GM21529 (cell line): ENCODE results near the gene ITGA11.

Experiments used
- ATAC-seq: cut with Tn5 transposase; IDR thresholded peaks from one replicate; pipeline ENCODE4 v1.9.1; 2021; ENCODE audit not compliant: unreplicated experiment

ITGA11 gene

DNA sequence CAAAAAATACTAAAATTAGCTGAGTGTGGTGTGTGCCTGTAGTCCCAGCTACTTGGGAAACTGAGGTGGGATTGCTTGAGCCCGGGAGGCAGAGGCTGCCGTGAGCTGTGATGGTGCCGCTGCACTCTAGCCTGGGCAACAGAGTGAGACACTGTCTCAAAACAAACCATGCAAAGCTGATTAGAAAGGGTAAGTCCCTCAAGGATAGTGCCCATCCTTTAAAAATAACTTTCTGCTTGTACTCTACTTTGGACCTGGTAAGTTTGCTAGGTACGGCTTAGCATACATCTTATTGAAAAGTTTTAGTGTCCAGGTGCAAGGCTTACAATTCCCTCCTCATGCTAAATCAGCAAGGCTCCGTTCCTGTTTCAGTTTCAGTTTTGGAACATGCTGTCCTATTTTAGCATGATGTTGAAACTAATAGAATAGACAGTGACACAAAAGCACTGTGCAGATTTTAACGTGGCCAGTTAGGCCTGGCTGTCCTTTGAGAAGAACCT lies 133.0 kb downstream of the ITGA11 start:
- ATAC-seq, result peak; percentile 91

DNA sequence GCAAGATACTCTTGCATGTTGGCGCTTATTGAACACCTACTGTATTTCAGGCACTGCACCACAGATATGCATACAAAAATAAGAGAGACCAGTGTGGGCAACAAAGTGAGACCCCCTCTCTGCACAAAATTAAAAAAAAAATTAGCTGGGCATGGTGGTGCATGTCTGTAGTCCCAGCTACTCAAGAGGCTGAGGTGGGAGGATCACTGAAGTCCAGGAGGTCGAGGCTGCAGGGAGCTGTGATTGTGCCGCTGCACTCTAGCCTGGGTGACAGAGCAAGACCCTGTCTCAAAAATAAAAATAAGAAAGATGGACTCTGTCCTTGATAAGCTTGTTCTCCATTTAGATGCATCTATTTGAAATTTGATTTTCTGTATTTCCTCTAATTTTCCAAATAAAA lies 133.6 kb downstream of the ITGA11 start:
- no peak for ATAC-seq

- ATAC-seq, result no peak
Observed at GRCh38 chr15:68295014-68295805, 136.8 kb downstream of the ITGA11 start.

- ATAC-seq, result no peak
Observed at GRCh38 chr15:68292967-68293366, 139.0 kb downstream of the ITGA11 start.

DNA sequence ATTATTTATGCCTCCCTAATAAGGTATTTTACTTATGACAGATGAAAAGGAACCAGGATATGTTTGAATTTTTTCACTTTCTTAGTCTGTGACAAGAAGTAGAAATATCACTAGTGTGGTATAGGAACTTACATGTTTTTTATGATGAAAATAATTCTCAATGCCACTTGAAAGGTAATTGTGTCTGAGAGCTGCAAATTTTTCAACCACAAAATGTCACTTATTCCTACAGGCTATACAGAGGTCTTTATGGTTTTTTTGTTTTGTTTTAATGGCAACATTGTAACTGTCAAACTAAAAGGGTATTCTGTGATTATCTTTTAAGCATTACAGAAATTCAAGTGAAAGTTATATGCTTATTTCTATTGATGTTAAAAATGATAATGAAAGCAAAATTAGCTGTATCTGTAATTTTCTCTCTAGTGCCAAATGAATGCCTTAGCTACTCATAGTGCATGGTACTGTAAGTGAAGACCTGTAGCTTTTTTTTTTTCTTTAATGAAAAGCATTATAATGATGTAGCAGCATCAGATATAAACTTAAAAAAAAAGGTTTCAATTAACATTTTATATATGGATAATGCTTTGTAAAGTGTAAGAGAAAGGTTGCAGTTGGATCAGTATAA lies 139.7 kb downstream of the ITGA11 start:
- no peak for ATAC-seq

DNA sequence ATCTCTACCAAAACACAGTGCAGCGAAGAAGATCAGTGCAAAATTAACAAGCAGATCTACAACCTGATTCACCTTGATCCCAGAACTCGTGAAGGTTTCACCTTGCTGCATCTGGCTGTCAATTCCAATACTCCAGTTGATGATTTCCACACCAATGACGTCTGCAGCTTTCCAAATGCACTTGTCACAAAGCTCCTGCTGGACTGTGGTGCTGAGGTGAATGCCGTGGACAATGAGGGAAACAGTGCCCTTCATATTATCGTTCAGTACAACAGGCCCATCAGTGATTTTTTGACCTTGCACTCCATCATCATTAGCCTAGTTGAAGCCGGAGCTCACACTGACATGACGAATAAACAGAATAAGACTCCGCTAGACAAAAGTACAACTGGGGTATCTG lies 141.2 kb downstream of the ITGA11 start:
- ATAC-seq, result no peak

GRCh38 chr15:68289621-68290352 lies 142.2 kb downstream of the ITGA11 start:
- no peak for ATAC-seq

DNA sequence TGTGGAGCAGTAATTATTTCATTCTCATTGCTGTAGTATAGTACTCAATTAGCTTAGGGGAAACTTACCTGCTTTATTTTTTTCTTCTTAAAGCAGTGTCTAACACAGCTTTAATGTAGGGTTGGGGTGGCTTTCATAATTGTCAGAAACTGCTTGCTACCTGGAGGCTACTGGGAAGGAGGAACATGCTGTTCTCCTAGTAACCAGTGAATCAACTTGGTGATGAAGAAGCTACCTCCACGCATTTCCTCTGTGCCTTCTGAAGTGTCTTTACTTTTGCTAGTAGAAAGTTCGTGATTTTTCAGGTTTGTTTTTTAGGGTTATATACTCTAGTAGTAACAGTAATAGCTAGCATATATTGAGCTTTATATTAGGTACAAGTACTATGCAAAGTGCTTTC lies 142.9 kb downstream of the ITGA11 start:
- ATAC-seq, result no peak

DNA sequence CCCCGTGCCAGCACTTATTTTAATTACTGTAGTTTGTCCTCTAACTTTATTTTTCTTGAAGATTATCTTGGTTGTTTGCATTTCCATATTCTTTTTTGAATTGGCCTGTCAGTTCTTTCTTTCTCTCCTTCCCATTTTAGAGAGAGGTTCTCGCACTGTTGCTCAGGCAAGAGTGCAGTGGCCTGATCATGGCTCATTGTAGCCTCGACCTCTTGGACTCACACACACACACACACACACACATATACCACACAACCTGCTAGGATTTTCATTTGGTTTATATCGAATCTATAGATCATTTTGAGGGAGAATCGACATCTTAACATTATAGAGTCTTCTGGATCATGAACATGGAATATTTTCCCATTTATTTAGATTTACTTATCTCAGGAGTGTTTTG lies 145.7 kb downstream of the ITGA11 start:
- ATAC-seq, result no peak

DNA sequence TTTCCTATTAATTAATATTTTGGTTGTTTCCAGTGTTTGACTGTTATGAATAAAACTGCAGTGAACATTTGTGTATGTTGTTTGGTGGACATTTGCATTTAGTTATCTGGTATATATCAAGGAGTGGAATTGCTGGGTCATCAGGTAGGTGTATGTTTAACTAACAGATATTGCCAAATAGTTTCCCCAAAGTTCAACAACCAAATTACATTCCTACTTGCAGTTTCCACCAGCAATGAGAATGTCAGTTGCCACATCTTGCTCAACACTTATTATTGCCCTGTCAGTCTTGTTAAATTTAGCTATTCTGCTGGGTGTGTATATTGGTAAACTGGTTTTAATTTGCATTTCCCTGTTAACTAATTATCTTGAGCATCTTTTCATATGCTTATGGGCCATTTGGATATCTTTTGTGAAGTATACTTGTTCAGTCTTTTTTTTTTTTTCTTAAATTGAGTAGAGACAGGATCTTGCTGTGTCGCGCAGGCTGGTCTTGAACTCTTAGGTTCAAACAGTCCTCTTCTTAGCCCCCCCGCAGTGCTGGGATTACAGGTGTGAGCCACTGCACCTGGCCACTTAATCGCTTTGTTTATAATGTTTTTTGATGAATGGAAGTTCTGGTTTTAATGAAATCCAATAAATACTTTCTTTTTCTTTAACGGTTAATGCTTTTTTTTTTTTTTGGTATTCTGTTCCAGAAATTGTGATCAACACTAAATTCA lies 146.5 kb downstream of the ITGA11 start:
- no peak for ATAC-seq

- no peak for ATAC-seq
Observed at GRCh38 chr15:68284616-68285258, 147.2 kb downstream of the ITGA11 start.

DNA sequence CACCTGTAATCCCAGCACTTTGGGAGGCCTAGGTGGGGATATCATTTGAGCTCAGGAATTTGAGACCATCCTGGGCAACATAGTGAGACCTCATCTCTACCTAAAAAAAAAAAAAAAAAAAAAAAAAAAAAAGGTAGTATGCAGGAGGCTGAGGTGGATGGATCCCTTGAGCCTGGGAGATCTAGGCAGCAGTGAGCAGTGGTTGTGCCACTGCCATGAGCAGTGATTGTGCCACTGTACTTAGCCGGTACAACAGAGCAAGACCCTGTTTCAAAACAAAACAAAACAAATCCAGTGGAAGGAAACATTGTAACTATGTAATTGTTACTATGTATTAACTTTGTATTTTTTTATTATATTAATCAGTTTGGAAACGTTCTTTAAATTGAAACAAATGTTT lies 148.6 kb downstream of the ITGA11 start:
- ATAC-seq, result no peak

GRCh38 chr15:68281008-68281407 lies 151.0 kb downstream of the ITGA11 start:
- ATAC-seq, result no peak

GRCh38 chr15:68279779-68280753 lies 151.9 kb downstream of the ITGA11 start:
- no peak for ATAC-seq

DNA sequence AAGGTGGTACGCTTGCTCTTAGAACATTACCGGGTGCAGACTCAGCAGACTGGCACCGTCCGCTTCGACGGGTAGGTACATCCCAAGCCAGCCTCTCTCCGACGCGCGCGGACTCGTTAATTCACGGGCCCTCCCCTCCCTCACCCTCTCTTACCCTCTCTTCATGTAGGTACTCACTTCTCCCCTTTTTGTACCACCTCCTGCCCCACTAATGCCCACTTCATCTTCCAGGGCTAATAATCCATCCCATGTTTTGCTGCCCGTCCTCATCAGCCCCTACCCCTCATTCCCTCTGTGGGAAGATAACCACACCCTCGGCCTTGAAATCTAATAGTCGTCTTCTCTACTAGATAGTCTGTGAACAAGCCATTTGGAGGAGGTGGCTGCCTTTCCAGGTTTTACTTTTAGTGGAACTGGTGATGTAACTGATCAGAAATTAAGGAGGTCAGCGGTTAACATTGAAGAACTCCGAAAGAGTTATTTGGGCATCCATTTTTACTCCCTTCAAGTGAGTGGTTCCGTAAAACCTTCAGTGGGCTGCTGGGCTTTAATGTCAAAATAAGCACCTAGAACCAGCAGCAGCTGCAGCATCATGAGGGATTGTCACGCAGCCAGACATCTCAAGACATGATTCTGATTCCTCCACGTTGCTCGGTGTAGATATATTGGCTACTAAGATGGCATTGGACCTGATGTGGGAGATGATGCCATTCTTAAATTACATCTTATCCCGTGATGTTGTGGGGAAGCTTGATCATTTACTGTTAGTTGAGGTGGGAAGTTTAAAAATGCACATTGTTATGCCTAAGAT lies 153.2 kb downstream of the ITGA11 start:
- ATAC-seq, result no peak

DNA sequence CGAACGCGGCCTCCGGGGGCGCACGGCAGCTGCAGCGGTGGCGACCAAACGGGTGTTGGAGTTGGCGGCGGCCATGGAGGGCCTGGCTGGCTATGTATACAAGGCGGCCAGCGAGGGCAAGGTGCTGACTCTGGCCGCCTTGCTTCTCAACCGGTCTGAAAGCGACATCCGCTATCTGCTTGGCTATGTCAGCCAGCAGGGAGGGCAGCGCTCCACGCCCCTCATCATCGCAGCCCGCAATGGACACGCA lies 153.7 kb downstream of the ITGA11 start:
- no peak for ATAC-seq

DNA sequence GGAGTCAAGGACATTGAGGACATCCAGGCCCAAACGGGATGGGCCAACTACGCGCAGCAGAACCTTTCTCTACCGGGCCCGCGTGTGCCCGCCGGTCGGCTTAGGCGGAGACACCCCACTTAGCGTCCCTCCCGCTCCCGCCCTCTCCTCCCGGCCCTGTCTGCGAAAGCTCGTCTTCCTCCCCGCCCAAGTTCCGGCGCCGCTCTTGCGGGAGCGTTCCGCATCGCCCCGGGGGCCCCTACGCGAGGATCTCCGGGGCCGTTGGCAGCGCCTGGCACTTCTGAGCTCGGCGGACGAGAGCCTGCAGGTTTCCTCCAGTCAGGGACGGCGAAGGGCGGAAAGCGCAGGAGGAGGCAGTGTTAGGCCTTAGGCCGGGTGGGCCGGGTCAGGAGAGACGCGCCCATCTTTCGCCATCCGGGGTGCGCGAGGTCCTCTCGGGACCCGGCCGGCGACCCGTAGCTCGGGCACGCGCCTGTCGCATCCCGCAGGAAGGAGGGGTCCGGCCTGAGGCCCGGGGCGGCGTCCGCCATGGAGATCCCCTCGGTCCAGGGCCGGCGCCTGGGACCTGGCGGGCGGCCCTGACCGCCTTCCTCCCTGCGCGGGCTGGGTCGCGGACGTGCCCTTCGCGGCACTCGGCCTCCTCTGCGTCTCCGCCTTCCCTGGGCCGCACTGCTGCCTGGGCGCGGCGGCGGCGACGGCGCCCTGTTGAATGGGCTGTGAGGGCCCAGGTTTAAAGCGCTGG lies 154.2 kb downstream of the ITGA11 start, which contains the start of gene FEM1B:
Gene FEM1B (plus strand): TSS at position 143 of the 742 bp plus-strand sequence. CDS start 673 bp downstream, outside the sequence.
- ATAC-seq, result peak; percentile 75

GRCh38 chr15:68277131-68277602 lies 154.8 kb downstream of the ITGA11 start:
- peak; percentile 8 for ATAC-seq
